Activated CD4-positive, CD25-positive, alpha-beta regulatory T cell treated with anti-CD3 and anti-CD28 coated beads, Interleukin-2, amount 50 U/mL, for 72 hours (primary cell): ENCODE results near the gene AKNA.

Experiments
- DNase-seq: peaks from one replicate; pipeline ENCODE4 v3.0.0; 2021

AKNA gene

GRCh38 chr9:114387680-114388356 is at the start of gene AKNA:
Gene AKNA (minus strand): TSS chr9:114387982. CDS start chr9:114381333, 6,649 bp downstream.
- DNase-seq = peak; percentile 80

- no peak for DNase-seq
Observed at GRCh38 chr9:114437401-114437893, 49.7 kb upstream of the AKNA start.

GRCh38 chr9:114434878-114435311 is 47.1 kb upstream of the AKNA start:
- peak; percentile 25 for DNase-seq

- DNase-seq = no peak
Observed at GRCh38 chr9:114433720-114434255, 46.0 kb upstream of the AKNA start.

- peak; percentile 3 for DNase-seq
Observed at GRCh38 chr9:114433086-114433485, 45.3 kb upstream of the AKNA start.

- DNase-seq = no peak
Observed at GRCh38 chr9:114432323-114433067, 44.7 kb upstream of the AKNA start.

- no peak for DNase-seq
Observed at GRCh38 chr9:114431770-114432169, 44.0 kb upstream of the AKNA start.

GRCh38 chr9:114431003-114431402 is 43.2 kb upstream of the AKNA start:
- DNase-seq = peak; percentile 7

- DNase-seq = peak; percentile 15
Observed at GRCh38 chr9:114430457-114430856, 42.7 kb upstream of the AKNA start.

GRCh38 chr9:114429488-114429887 is 41.7 kb upstream of the AKNA start:
- peak; percentile 20 for DNase-seq

- no peak for DNase-seq
Observed at GRCh38 chr9:114428466-114428865, 40.7 kb upstream of the AKNA start.

- no peak for DNase-seq
Observed at GRCh38 chr9:114427644-114428043, 39.9 kb upstream of the AKNA start.

GRCh38 chr9:114426046-114426948 is 38.5 kb upstream of the AKNA start:
- DNase-seq = peak; percentile 15

- peak; percentile 9 for DNase-seq
Observed at GRCh38 chr9:114425126-114425525, 37.3 kb upstream of the AKNA start.

- peak; percentile 21 for DNase-seq
Observed at GRCh38 chr9:114424126-114424525, 36.3 kb upstream of the AKNA start.

GRCh38 chr9:114423181-114423580 is 35.4 kb upstream of the AKNA start:
- peak; percentile 14 for DNase-seq

- no peak for DNase-seq
Observed at GRCh38 chr9:114421147-114421546, 33.4 kb upstream of the AKNA start.

- no peak for DNase-seq
Observed at GRCh38 chr9:114419796-114420195, 32.0 kb upstream of the AKNA start.

- DNase-seq = no peak
Observed at GRCh38 chr9:114418053-114418452, 30.3 kb upstream of the AKNA start.

GRCh38 chr9:114417511-114417910 is 29.7 kb upstream of the AKNA start:
- DNase-seq = no peak

GRCh38 chr9:114416906-114417305 is 29.1 kb upstream of the AKNA start:
- no peak for DNase-seq

GRCh38 chr9:114416290-114416689 is 28.5 kb upstream of the AKNA start:
- no peak for DNase-seq

GRCh38 chr9:114414346-114414745 is 26.6 kb upstream of the AKNA start:
- no peak for DNase-seq
